ENCODE results near the gene DNAJB8.
A peak's percentile ranks its signal among the peaks of the same experiment; 100 is the strongest.

DNAJB8 gene

GRCh38 chr3:128466840-128467541 is at the start of gene DNAJB8:
Gene DNAJB8, minus strand, starts transcription at chr3:128466890. Its CDS starts 3,645 bp downstream, at chr3:128463245.
- no peak for DNase-seq

GRCh38 chr3:128515967-128516366 is 49.3 kb upstream of the DNAJB8 start:
- no peak for DNase-seq

GRCh38 chr3:128508852-128509251 is 42.2 kb upstream of the DNAJB8 start:
- no peak for DNase-seq

- no peak for DNase-seq
Measured at GRCh38 chr3:128506754-128507153, 40.1 kb upstream of the DNAJB8 start.

- DNase-seq = no peak
Measured at GRCh38 chr3:128505771-128506170, 39.1 kb upstream of the DNAJB8 start.

GRCh38 chr3:128504963-128505730 is 38.5 kb upstream of the DNAJB8 start:
- DNase-seq = no peak

GRCh38 chr3:128504533-128504915 is 37.8 kb upstream of the DNAJB8 start:
- no peak for DNase-seq

- no peak for DNase-seq
Measured at GRCh38 chr3:128503751-128504532, 37.3 kb upstream of the DNAJB8 start.

- peak; percentile 17 to 50 for DNase-seq
Measured at GRCh38 chr3:128503164-128503651, 36.5 kb upstream of the DNAJB8 start.

- no peak for DNase-seq
Measured at GRCh38 chr3:128502712-128503111, 36.0 kb upstream of the DNAJB8 start.

GRCh38 chr3:128501431-128501830 is 34.7 kb upstream of the DNAJB8 start:
- no peak for DNase-seq

- no peak for DNase-seq
Measured at GRCh38 chr3:128500556-128500955, 33.9 kb upstream of the DNAJB8 start.

- DNase-seq = no peak
Measured at GRCh38 chr3:128499724-128500275, 33.1 kb upstream of the DNAJB8 start.

- DNase-seq = no peak
Measured at GRCh38 chr3:128498901-128499530, 32.3 kb upstream of the DNAJB8 start.

GRCh38 chr3:128498127-128498626 is 31.5 kb upstream of the DNAJB8 start:
- DNase-seq = no peak

- peak; percentile 47 to 86 for DNase-seq
Measured at GRCh38 chr3:128497305-128498126, 30.8 kb upstream of the DNAJB8 start.

- peak in 1 of 2 experiments; percentile 49 for DNase-seq
Measured at GRCh38 chr3:128496602-128497304, 30.1 kb upstream of the DNAJB8 start.

GRCh38 chr3:128496019-128496601 is 29.4 kb upstream of the DNAJB8 start:
- no peak for DNase-seq

GRCh38 chr3:128495435-128495970 is 28.8 kb upstream of the DNAJB8 start:
- DNase-seq = no peak

GRCh38 chr3:128494367-128494650 is 27.6 kb upstream of the DNAJB8 start:
- DNase-seq = no peak
